Naive thymus-derived CD8-positive, alpha-beta T cell (primary cell): ENCODE data around the gene SCFD2. TPM values are rescaled to one million over a fixed set of nuclear protein-coding genes. Genes with fewer than 3 reads are reported as not detected.
A peak's percentile ranks its signal among the peaks of the same experiment; 100 is the strongest.

Experiments used
- ATAC-seq, 2 donors: fragments of 150-1000 bp; cut with Tn5 transposase in 1 of 2; sonication (Bioruptor Pico), chemical (Tn5 transposase) in 1 of 2; 1 replicate in 1 of 2; 2 replicates in 1 of 2; pipeline ENCODE4 v1.10.0; 2021; ENCODE audit warnings: mild to moderate bottlenecking in 2 of 2, moderate library complexity in 2 of 2
- POLR2A ChIA-PET: fragments of 350-600 bp; sonication (Branson Sonifier 250); formaldehyde crosslinking; loops from one replicate; lab custom pipeline; 2021; ENCODE audit warnings: antibody characterized with exemption; lab: Charles Lee
- DNase-seq, 10 donors: peaks; one replicate each; pipeline versions ENCODE4 v3.0.0 to v3.0.0-alpha.2; 2020 to 2022
- H3K27ac Mint-ChIP-seq, 10 donors: one replicate each; pipeline ENCODE4 v1.8.0; 2020 to 2022; ENCODE audit warnings: mild to moderate bottlenecking in 10 of 10, mixed read lengths in 10 of 10, moderate library complexity in 4 of 10, inconsistent platforms in 1 of 10
- H3K27me3 Mint-ChIP-seq, 5 donors: one replicate each; pipeline ENCODE4 v1.8.0; 2021 to 2022; ENCODE audit warnings: mixed read lengths in 5 of 5
- H3K36me3 Mint-ChIP-seq, 3 donors: one replicate each; pipeline ENCODE4 v1.8.0; 2020 to 2022; ENCODE audit warnings: mixed read lengths in 3 of 3, mild to moderate bottlenecking in 2 of 3, inconsistent platforms in 1 of 3
- H3K4me1 Mint-ChIP-seq, 4 donors: one replicate each; pipeline ENCODE4 v1.8.0; 2021 to 2022; ENCODE audit warnings: mixed read lengths in 4 of 4
- H3K4me3 Mint-ChIP-seq, 10 donors: one replicate each; pipeline ENCODE4 v1.8.0; 2020 to 2022; ENCODE audit warnings: mild to moderate bottlenecking in 10 of 10, mixed read lengths in 10 of 10, moderate library complexity in 6 of 10, inconsistent platforms in 1 of 10
- H3K9me3 Mint-ChIP-seq, 9 donors: one replicate each; pipeline ENCODE4 v1.8.0; 2020 to 2022; ENCODE audit warnings: mixed read lengths in 9 of 9, mild to moderate bottlenecking in 3 of 9, inconsistent platforms in 1 of 9, moderate library complexity in 1 of 9
- polyA plus RNA-seq, 3 donors: library from polyadenylated mRNA; unstranded; fragments of 300-500 nt; fragmentation: Illumina TruSeq; gene quantifications; one replicate each; pipeline ENCODE4 v1.2.3, GENCODE V29; 2021
- total RNA-seq, 8 experiments: library from RNA in 2 of 8; stranded (reverse) in 2 of 8; gene quantifications; one replicate each; pipeline ENCODE4 v1.2.3 and lab custom pipeline; 2021 to 2026

Gene SCFD2
- total and polyA plus RNA-seq, 5 experiments from 2014 or later = 14.3 to 21.7 (median 17.2) TPM

DNA sequence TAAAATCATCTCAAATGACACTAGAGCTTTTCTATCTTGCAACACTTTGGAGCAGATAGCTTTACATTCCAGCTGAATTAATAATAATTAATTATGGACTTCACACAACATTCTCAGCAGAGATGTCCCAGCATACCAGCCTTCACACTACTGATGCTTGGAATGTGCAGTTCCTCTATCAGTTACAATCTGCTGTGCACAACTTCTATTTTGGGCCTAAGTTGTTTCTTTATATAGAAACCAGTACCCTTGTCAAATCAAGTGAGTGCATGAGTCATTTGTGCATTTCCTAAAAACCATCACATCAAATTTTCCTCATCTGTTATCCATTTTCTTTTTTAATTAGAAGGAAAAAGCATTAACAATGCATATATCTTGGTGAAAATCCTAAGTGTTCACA lies 512.5 kb downstream of the SCFD2 start:
- Mint-ChIP-seq H3K36me3 (peaks cover 0 to 7% (median 6%) of the 10 kb centered on the region in 3 donors), H3K4me1 (peaks cover 0 to 2% (median 0%) of the 10 kb centered on the region in 4 donors), H3K9me3 (peaks cover 0 to 9% (median 4%) of the 10 kb centered on the region in 9 donors), H3K27me3 (peaks cover 3 to 15% (median 7%) of the 10 kb centered on the region in 5 donors), H3K27ac (no peak overlapping the region), H3K4me3 (no peak overlapping the region)
- ATAC-seq (no peak), DNase-seq (no peak)
- POLR2A ChIA-PET = no interaction called here

GRCh38 chr4:52852711-52853110 lies 513.1 kb downstream of the SCFD2 start:
- Mint-ChIP-seq H3K27ac (no peak overlapping the region), H3K27me3 (peaks cover 2 to 11% (median 7%) of the 10 kb centered on the region in 5 donors), H3K4me1 (peaks cover 0 to 2% (median 0%) of the 10 kb centered on the region in 4 donors), H3K9me3 (peaks cover 0 to 3% (median 0%) of the 10 kb centered on the region in 9 donors), H3K36me3 (peaks cover 0 to 2% (median under 1%) of the 10 kb centered on the region in 3 donors), H3K4me3 (no peak overlapping the region)
- POLR2A ChIA-PET = no interaction called here
- ATAC-seq = no peak
- DNase-seq = no peak

DNA sequence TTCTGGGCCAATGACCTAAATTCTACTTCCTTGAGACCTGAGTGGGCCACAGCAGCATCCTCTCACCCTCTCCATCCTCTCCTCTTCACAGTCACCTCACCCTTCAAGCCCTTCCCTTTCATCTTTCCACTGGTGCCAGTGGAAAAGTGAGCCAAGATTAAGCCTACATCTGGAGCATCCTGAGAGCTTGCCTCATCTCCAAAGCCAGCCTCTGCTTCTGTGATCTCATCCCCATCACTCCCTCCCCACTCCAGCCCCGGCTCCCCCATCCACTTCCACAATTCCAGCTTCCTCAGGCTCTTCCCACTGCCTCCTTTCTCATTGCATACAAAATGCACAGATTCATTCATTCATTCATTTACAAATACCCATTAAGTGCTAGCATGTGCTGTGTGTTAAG lies 513.8 kb downstream of the SCFD2 start:
- POLR2A ChIA-PET = no interaction called here
- no peaks in the 10 kb centered on the region for H3K36me3 Mint-ChIP-seq
- ATAC-seq (no peak), DNase-seq (no peak)
- H3K27ac Mint-ChIP-seq = no peak overlapping the region
- peaks cover 0 to 7% (median 3%) of the 10 kb centered on the region in 5 donors for H3K27me3 Mint-ChIP-seq
- H3K4me1 Mint-ChIP-seq = peaks cover 0 to 2% (median 0%) of the 10 kb centered on the region in 4 donors
- H3K4me3 Mint-ChIP-seq = no peak overlapping the region
- H3K9me3 Mint-ChIP-seq = no peaks in the 10 kb centered on the region

- Mint-ChIP-seq H3K27ac (no peak overlapping the region), H3K36me3 (no peaks in the 10 kb centered on the region), H3K9me3 (no peaks in the 10 kb centered on the region), H3K4me1 (no peaks in the 10 kb centered on the region), H3K27me3 (peaks cover 0 to 5% (median 0%) of the 10 kb centered on the region in 5 donors), H3K4me3 (no peak overlapping the region)
- no peak for DNase-seq
- POLR2A ChIA-PET = no interaction called here
- no peak for ATAC-seq
Observed at GRCh38 chr4:52850406-52851124, 515.3 kb downstream of the SCFD2 start.

- ATAC-seq (no peak), DNase-seq (no peak)
- H3K4me1 Mint-ChIP-seq = peaks cover 0 to 9% (median 0%) of the 10 kb centered on the region in 4 donors
- peaks cover 0 to 8% (median 2%) of the 10 kb centered on the region in 5 donors for H3K27me3 Mint-ChIP-seq
- POLR2A ChIA-PET = no interaction called here
- peak overlapping the region in 1 of 10 donors; percentile 63 for H3K27ac Mint-ChIP-seq
- H3K9me3 Mint-ChIP-seq = no peaks in the 10 kb centered on the region
- H3K36me3 Mint-ChIP-seq = no peaks in the 10 kb centered on the region
- no peak overlapping the region for H3K4me3 Mint-ChIP-seq
Observed at GRCh38 chr4:52848254-52848653, 517.6 kb downstream of the SCFD2 start.

DNA sequence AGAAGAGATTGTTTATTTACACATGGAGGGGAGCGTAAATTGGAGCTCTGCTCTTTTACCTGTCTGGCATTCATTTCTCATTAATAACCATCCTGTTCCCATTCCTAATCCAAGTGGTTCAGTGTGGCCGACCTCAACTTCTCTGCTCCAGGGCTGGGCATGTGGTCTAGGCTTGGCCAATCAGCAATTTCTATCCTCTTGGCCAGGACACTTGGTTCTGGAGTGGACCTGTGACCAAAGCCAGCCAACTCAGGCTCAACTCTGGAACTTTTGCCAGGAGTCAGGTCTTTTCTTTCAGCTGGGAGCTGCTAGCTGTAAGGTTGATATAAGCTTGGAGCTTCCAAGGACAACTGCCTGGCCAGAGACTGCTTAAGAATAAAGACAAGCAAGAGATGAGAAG lies 519.4 kb downstream of the SCFD2 start:
- no peak for ATAC-seq

GRCh38 chr4:52844596-52844995 lies 521.3 kb downstream of the SCFD2 start:
- H3K4me3 Mint-ChIP-seq = no peak overlapping the region
- no peaks in the 10 kb centered on the region for H3K36me3 Mint-ChIP-seq
- H3K27ac Mint-ChIP-seq = no peak overlapping the region
- H3K4me1 Mint-ChIP-seq = peaks cover 0 to 11% (median 0%) of the 10 kb centered on the region in 4 donors
- H3K9me3 Mint-ChIP-seq = no peaks in the 10 kb centered on the region
- POLR2A ChIA-PET = no interaction called here
- DNase-seq (no peak), ATAC-seq (no peak)
- peaks cover 0 to 8% (median 2%) of the 10 kb centered on the region in 5 donors for H3K27me3 Mint-ChIP-seq

More for the DNA sequence above, 519.4 kb downstream of the SCFD2 start:
- no peak for DNase-seq
- POLR2A ChIA-PET = no interaction called here
- Mint-ChIP-seq H3K4me3 (no peak overlapping the region), H3K36me3 (no peaks in the 10 kb centered on the region), H3K27ac (no peak overlapping the region), H3K9me3 (no peaks in the 10 kb centered on the region), H3K4me1 (peaks cover 0 to 11% (median 0%) of the 10 kb centered on the region in 4 donors), H3K27me3 (peaks cover 0 to 8% (median 2%) of the 10 kb centered on the region in 5 donors)

- Mint-ChIP-seq H3K9me3 (no peaks in the 10 kb centered on the region), H3K27me3 (peaks cover 0 to 8% (median 2%) of the 10 kb centered on the region in 5 donors), H3K4me3 (peak overlapping the region in 1 of 10 donors; percentile 8), H3K27ac (peak overlapping the region in 2 of 10 donors; percentile 61 to 68), H3K4me1 (peaks cover 0 to 11% (median 0%) of the 10 kb centered on the region in 4 donors), H3K36me3 (no peaks in the 10 kb centered on the region)
- POLR2A ChIA-PET = interaction anchor here (1.2 kb wide), 1 partner anchor 132 kb away, joined by 3 read pairs; no protein-coding TSS in a partner anchor
- DNase-seq (no peak), ATAC-seq (no peak)
Observed at GRCh38 chr4:52843958-52844357, 521.9 kb downstream of the SCFD2 start.

GRCh38 chr4:52843351-52843750 lies 522.5 kb downstream of the SCFD2 start:
- Mint-ChIP-seq H3K27ac (peak overlapping the region in 2 of 10 donors; percentile 61 to 68), H3K9me3 (no peaks in the 10 kb centered on the region), H3K36me3 (no peaks in the 10 kb centered on the region), H3K4me3 (no peak overlapping the region), H3K27me3 (peaks cover 0 to 8% (median 2%) of the 10 kb centered on the region in 5 donors), H3K4me1 (peaks cover 0 to 11% (median 0%) of the 10 kb centered on the region in 4 donors)
- POLR2A ChIA-PET = interaction anchor here (1.2 kb wide), 1 partner anchor 131 kb away, joined by 3 read pairs; no protein-coding TSS in a partner anchor
- no peak for ATAC-seq
- DNase-seq = no peak

DNA sequence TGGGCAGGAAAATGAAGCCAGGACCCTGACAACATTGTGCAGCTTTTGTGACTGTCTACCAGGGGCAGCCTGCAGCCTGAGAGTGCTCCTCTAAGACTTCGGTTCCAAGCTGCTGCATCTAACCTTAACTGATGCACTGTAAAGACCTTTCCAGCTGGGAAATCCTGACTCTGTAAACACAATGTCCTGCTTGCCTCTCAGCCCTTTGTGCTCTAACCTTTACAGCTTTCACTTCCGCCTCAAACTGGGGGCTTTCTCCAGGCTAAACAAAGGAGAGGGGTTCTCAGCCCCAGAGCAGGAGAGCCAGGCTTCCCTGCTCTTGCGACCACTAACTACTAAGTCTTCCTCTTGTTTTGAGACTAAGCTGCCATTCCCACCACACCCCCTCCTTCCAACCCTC lies 523.1 kb downstream of the SCFD2 start:
- DNase-seq (no peak), ATAC-seq (no peak)
- H3K9me3 Mint-ChIP-seq = no peaks in the 10 kb centered on the region
- POLR2A ChIA-PET = interaction anchor here (1.2 kb wide), 1 partner anchor 131 kb away, joined by 3 read pairs; no protein-coding TSS in a partner anchor
- peaks cover 0 to 8% (median 2%) of the 10 kb centered on the region in 5 donors for H3K27me3 Mint-ChIP-seq
- H3K27ac Mint-ChIP-seq = no peak overlapping the region
- no peaks in the 10 kb centered on the region for H3K36me3 Mint-ChIP-seq
- no peak overlapping the region for H3K4me3 Mint-ChIP-seq
- peaks cover 0 to 11% (median 0%) of the 10 kb centered on the region in 4 donors for H3K4me1 Mint-ChIP-seq

GRCh38 chr4:52841682-52842456 lies 524.0 kb downstream of the SCFD2 start:
- Mint-ChIP-seq H3K4me3 (no peak overlapping the region), H3K27me3 (peaks cover 0 to 8% (median 2%) of the 10 kb centered on the region in 5 donors), H3K36me3 (no peaks in the 10 kb centered on the region), H3K9me3 (no peaks in the 10 kb centered on the region), H3K4me1 (peaks cover 0 to 11% (median 0%) of the 10 kb centered on the region in 4 donors), H3K27ac (no peak overlapping the region)
- ATAC-seq = no peak
- no peak for DNase-seq
- POLR2A ChIA-PET = no interaction called here

DNA sequence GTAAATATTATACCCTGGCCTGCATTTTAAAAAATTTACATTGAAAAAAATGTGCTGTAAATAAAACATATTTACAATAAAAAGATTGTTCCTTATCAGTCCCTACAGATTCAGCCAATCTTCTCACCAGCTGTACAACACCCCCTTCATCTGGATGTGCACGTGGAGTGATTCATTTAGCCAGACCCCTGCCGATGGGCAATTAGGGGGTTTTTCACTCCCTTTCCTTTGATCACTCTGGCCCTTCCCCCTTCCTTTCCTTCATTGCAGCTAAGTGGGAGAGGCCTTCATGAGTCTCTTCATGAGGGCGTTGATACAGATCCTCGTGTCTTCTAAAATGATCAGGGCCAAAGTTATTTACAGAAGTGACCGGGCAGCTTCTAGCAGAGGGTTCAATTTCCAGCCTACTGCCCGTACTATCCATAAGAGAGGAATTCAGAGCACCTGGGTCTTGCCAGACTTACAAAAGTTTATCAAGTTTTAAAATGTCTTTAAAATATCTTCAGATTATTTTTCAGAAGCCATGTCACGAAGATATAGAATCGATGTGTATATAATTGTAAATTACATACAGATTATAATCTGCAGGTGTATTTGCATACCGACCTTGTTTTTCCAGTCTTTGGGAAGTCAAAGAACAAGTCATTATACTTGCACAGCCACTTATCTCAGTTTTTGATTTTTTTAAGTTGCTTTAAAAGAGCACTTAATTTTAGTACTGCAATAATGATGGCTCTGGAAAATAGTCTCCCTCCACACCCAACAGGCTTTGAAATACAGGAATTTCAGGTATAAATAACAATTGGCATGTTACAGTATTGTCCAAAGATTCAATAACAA lies 525.1 kb downstream of the SCFD2 start:
- Mint-ChIP-seq H3K27ac (no peak overlapping the region), H3K27me3 (peaks cover 0 to 8% (median 1%) of the 10 kb centered on the region in 5 donors), H3K4me3 (no peak overlapping the region), H3K9me3 (no peaks in the 10 kb centered on the region), H3K36me3 (no peaks in the 10 kb centered on the region), H3K4me1 (peaks cover 0 to 11% (median 0%) of the 10 kb centered on the region in 4 donors)
- DNase-seq = no peak
- no peak for ATAC-seq
- POLR2A ChIA-PET = no interaction called here
